ENCODE results near the gene LIMK1.
A peak's percentile ranks its signal among the peaks of the same experiment; 100 is the strongest.
"Not testable (repeated sequence)": the region's sequence is repeated elsewhere in the genome, so short reads cannot be mapped to it uniquely, and the experiment has no call there.

Gene LIMK1

DNA sequence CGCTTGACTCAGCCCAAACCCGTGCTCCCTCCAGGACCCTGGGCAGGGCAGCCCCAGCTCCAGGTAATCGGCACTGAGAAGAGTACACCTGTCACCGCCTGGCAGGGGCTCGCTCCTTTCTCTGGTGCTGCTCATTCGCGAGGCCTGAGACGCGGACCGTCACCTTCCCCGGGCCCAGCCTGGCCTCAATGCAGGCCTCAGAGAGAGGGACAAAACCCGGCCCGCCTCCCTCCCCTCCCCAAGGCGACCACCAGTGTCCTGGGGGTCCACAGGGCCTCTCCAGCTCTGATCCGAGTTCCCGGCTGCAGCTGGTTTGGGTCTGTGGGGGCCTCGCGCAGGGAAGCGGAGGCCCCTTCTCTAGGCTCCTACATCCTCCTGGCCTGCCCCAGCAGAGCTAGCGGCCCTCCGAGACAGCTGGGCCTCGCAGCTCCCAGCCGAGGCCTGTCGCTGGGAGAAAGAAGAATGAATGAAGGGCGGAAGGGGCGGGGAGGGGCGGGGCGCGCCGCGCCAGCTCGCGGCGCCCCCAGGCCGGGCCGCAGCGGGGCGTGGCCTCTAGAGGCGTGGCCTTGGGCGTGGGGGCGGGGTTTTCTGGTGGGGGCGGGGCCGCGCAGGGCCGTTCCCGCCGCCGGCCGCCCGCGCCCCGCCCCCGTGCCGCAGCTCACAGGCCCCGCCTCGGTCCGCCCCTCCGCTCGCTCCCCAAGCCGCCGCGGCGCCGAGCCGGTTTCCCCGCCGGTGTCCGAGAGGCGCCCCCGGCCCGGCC is at the start of gene LIMK1:
LIMK1 (plus strand) TSS at position 688 of the 760 bp plus-strand sequence. CDS start 187 bp downstream, outside the sequence.
- DNase-seq = peak; percentile 71

DNA sequence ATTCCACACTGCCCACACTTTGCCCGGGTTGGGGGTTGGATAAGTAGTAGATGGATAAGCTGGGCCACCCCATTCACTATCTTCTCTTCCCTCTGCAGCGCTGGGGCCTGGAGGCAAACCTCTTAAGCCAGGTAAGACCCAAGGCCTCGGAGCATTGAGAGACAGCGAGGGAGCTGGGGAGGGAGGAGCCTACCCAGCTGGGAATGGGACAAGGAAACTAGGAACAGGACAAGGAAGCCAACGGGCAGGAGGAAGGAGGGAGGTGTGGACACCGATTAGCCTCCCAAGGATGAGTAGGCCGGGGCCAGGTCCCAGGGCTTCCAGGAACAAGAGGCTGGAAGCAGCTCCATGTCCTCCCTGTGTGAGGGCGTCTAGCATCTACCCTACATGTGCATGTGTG is 46.0 kb upstream of the LIMK1 start:
- DNase-seq = no peak

DNA sequence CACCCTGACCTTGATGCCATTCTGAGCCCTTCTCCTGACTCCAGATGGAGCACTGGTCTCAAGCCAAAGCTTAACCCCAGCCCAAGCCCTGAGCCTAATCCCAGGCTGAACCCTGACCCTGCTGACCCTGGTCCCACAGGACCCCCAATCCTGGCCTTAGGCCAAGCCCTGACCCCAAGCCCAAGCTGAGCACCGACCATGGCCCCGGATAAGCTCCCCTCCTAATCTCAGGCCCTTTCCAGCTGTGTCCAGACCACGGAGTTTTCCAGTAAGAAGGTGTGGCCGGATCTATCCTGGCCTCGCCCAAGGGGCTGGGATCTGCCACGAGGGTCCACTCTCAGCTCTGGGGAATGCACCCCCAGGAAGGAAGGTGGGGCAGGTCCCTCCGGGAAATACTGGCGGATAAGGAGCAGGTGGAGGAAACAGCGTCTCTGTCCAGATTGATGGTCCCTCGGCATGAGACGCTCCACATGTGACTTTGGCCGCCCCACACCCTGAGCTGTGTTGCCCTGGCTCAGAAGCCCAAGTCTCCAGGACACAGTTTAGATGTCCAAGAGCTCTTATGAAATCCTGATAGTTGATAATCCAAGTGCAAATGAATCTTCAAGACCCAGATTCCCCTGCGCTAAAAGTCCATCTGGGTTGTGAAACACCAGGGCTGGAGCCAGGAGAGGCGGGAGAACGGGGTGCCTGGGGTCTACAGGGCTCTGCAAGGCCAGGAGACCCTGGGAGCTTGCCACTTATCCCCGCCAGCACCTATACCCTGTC is 45.2 kb upstream of the LIMK1 start:
- DNase-seq = no peak

DNA sequence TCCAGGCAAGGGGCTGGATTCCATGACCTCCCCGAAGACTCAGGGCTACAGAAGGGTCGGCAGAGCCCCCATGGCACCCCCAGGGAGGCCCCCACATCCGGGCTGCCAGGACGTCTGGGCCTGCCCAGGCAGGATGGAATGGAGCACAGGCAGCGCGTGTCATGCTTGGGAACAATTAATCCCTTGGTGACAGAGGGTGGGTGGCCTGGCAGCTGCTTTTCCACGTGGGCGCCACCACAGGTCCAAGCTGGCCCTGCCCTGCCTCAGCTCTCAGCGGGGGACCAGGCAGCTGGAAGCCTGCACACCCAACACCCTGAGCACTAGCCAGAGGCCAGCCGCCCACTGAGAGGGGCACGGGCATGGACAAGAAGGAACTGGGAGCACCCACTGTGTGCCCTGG is 44.3 kb upstream of the LIMK1 start:
- no peak for DNase-seq

DNA sequence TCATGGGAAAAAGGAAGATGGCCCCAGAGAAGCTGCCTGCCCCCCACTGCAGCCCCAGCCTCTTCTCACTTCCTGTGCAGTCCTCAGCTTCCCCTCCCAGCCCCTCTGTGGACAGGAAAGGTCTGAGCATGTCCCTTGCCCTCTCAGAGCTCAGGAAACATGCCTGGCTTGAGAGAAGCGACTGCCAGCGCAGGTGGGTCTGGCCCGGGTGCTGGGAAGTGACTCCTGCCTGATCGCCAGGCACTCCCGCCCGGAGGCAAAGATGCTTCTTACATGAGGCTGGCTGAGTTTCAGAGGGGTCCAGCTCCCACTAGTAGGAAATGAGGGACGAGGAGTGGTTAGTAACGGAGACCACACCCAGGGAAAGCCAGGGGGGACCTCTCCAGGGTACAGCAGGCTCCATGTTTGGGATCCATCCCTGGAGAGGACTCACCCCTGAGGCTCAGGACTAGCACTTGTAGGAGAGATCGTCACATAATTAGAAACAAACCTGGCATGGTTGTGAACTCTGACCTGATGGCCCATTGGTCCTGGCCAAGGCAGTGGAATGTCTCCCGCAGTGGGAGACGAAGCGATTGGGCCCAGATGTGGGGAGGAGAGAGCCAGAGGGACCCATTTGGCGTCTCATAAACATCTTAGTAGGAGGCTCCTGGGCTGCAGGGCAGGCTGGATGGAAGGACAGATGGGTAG is 43.4 kb upstream of the LIMK1 start:
- DNase-seq = no peak

DNA sequence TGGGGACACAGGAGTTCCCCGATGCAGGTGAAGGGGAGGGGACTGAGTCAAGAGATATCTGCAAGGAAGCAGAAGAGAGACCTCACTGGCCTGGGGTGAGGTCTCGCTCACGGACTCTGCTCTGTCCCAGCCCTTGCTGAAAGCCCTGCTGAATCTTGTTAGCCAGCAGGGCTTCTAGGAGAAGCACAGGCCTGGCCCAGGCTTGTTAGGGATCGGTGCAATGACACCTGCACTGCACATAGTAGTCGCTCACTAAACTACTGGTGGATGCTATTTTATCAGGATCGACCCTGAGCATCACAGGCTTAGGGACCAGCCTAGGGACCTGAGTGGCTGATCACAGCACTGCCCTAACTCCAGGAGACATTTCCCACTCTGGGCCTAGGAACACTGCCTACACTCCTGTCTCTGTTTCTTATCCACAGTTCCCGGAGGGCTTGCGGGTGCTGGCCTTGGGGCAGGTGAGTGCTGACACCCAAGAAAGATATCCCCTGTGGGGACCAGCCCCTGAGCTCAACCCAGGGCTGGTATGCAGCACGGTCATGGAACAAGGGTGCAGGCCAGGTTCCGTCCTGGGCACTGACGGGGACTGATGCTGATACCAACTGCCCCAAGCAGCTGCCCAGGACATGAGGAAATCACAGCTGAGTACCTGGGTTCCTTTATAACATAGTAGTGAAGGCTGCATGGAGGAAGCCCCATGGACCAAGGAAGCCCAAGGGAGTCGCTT is 42.6 kb upstream of the LIMK1 start:
- DNase-seq = no peak

DNA sequence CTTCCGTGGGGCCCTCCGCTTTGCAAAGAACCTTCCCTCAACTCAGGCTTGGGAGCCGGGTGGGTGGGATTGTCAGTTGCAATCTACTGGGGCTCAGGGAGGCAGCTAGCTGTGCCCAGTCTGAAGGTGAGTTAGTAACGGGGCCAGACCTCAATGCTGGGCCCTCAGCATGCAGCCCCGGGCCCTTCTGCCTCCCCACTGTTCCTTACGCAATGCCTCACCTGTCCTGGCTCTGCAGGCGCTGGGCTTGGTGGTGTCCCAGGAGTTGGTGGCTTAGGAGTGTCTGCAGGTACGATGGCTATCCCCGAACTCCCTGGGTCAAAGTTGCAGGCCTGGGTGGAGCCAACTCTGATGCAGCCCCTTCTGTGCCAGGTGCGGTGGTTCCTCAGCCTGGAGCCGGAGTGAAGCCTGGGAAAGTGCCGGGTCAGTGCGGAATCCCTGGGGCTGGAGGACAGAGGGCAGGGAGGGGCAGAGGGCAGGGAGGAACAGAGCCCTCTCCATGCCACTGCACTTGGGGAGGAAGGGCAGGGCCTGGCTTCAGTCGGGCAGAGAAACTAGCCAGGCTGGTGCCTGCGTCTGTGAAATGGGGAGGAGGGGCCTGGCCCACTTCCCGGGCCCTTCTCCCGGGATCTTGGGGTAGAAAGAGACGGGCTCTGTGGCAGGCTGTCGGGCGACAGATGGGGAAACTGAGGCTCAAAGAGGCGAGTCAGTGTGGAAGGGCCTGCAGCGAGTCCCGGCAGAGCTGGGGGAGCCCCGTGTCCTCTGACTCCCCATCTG is 40.7 kb upstream of the LIMK1 start:
- no peak for DNase-seq

DNA sequence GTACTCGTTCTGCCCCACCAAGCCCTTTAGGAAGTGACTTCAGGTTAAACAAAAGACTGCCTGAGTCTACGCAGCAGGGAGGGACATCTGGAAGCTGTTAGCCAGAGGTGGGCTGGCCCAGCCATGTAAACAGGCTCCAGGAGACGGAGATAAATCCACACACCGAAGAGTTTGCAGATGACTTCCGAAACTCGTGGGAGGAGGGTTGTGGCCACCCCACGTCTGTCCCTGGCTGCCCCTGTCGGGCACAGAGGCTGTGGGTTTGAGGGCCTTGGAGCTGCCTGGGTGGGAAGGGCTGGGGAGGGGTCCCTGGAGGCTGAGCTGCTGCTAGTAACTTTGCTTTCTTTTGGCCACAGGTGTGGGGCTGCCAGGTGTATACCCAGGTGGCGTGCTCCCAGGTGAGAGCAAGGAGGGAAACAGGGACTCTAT is 40.1 kb upstream of the LIMK1 start:
- no peak for DNase-seq

DNA sequence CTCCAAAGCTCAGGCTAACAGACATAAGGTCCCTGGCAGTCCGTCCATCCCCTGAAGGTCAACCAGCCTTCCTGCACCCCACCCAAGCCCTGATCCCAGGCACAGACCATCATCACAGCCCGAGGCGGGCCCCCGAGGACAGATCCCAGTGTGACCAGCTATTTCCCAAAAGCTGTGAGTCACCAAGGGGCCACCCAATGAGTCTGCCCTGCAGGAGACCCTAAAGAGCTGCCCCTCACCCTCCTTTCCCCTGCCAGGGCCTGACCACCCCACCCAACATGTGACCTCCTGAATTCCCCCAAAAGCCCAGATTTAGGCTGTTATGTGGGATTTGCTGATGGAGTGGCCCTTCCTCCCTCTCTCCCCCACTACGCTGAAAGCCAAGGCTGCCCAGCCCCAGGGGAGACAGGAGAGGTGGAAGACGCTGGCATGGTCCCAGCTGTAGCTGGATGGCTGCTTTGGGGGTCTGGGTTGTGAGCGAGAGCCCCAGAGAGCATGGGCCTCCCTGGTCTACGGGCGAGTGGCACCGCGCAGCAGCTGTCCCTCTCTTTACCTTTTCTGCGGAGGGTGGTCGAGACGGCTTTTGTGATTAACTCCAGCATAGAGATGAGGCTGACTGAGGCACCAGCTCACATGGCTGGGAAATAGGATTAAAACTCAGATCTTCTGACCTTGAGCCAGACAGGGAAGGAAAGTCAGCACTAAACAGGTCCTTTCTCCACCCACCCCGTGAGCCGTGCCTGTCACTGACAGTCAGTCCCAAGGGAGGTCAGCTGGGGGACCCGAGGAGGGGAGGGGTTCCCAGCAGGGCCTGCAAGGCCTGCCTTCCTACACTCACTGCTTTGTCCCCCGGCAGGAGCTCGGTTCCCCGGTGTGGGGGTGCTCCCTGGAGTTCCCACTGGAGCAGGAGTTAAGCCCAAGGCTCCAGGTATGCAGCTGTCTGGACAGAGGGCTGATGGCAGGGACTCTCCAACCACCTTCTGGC is 38.9 kb upstream of the LIMK1 start:
- DNase-seq = no peak

DNA sequence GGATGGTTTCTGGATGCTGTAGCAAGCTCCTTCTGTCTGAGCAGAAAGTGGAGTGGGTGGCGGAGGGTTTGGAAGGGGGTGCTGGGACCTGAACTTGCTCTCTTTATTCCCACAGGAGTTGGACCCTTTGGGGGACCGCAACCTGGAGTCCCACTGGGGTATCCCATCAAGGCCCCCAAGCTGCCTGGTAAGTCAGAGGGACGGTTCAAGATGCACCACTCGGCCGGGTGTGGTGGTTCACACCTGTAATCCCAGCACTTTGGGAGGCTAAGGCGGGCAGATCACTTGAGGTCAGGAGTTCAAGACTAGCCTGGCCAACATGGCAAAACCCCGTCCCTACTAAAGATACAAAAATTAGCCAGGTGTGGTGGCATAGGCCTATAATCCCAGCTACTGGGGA is 37.0 kb upstream of the LIMK1 start:
- DNase-seq = not testable (repeated sequence)

- no peak for DNase-seq
Observed at GRCh38 chr7:74047804-74048380, 35.7 kb upstream of the LIMK1 start.

- DNase-seq = no peak
Observed at GRCh38 chr7:74048999-74049599, 34.5 kb upstream of the LIMK1 start.

DNA sequence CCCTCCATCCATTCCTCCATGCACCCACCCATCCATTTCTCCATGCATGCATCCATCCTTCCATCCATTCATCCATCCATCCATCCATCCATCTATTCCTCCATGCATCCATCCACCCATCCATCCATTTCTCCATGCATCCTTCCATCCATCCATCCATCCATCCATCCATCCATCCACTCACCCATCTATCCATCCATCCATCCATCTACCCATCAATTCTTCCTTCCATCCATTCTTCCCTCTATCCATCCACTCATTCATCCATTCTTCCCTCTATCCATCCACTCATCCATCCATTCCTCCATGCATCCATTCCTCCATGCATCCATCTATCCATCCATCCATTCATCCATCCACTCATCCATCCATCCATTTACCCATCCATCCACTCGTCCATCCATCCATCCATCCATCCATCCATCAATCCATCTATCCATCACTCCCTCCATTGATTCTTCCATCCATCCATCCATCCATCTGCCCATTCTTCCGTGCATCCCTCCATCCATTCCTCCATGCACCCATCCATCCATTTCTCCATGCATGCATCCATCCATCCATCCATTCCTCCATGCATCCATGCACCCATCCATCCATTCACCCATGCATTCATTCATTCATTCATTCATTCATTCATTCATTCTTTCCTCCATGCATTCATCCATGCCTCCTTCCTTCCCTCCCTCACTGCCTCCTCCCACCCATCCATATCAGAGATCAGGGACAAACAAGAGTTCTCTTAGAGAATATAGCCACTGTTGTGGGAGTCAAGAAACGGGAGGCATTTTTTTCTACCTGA is 33.4 kb upstream of the LIMK1 start:
- no peak for DNase-seq

GRCh38 chr7:74051193-74051592 is 32.4 kb upstream of the LIMK1 start:
- DNase-seq = no peak

DNA sequence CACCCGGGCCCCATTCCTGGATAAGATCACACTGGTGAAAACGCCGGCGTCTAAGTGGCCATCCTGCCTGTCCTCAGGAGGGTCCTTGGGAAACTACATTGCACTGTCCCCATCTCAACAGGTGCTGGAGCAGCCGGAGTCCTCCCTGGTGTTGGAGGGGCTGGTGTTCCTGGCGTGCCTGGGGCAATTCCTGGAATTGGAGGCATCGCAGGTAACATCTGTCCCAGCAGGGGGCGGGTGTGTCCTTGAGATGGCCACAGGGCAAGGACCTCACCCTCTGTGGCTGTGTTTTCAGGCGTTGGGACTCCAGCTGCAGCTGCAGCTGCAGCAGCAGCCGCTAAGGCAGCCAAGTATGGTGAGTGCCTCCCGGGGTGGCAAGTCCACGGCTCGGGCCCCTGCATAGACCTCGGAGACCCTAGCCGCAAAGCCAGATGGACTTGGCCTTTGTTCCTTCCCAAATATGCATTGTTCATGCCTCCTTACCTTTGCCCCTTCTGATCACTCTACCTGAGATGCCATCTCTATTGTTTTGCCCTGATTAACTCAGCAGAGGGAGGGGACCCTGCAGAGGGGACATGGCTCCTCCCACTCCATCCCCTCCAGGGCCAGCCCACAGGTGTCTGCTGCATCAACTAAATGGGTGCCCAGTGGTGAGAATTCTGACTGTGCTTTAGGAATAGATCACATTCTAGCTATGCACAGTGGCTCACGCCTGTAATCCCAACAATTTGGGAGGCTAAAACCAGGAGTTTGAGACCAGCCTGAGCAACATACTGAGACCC is 31.8 kb upstream of the LIMK1 start:
- no peak for DNase-seq

DNA sequence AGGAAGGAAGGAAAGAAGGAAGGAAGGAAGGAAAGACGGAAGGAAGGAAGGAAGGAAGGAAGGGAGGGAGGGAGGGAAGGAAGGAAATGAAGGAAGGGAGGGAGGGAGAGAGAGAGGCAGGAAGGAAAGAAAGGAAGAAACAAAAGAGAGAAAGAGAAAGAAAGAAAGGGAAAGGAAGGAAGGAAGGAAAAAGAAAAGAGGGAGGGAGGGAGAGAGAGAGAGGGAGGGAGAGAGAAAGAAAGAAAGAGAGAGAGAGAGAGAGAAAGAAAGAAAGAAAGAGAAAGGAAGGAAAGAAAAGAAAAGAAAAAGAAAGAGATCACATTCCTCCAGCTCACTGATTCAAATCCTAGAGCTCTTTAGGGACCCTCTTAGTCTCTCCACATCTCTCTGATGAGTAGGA is 31.0 kb upstream of the LIMK1 start:
- no peak for DNase-seq

DNA sequence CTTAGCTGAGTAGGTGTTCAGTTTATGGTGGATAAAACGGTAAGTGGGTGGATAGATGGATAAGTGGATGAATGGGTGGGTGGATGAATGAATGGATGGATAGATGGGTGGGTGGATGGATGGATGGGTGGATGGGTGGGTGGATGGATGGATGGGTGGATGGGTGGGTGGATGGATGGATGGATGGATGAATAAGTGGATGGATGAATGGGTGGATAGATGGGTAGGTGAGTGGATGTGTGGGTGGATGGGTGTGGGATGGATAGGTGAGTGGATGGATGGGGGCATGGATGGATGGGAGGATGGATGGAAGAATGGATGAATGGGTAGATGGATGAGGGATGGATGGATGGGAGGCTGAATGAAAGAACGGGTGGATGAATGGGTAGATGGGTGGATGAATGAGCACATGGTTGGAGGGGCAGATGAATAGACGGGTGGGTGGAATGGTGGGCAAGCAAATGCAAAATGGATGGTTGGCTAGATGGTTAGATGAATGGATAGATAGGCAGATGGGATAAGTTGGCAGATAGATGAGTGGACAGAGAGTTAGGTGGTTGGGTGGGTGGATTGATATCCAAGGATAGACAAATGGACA is 29.9 kb upstream of the LIMK1 start:
- no peak for DNase-seq
